ENCODE data around the gene CHCHD5.

- no peak for TF ChIP-seq POLR2A (IDR thresholded peaks at IDR 0.05; ENCODE audit: low read depth, low read length)
- no peak for TF ChIP-seq TAF1 (IDR thresholded peaks at IDR 0.05; ENCODE audit: borderline replicate concordance, low read depth, low read length)
- TF ChIP-seq POLR2AphosphoS5 (IDR thresholded peaks at IDR 0.05; ENCODE audit: low read depth, low read length): no peak
Observed at GRCh38 chr2:112597537-112598322, 13.3 kb downstream of the CHCHD5 start.

Measured in GM12892 (cell line).